Stimulated activated naive CD8-positive, alpha-beta T cell treated with anti-CD3 and anti-CD28 coated beads, Interleukin-15, amount 100 ng/mL, for 72 hours (primary cell): ENCODE data around the gene MANBA.
"Not testable (repeated sequence)": the region's sequence is repeated elsewhere in the genome, so short reads cannot be mapped to it uniquely, and the experiment has no call there.

Source experiments
- ATAC-seq: fragments of 150-1000 bp; cut with Tn5 transposase; 2 replicates; pipeline ENCODE4 v1.10.0; 2021; ENCODE audit warnings: mild to moderate bottlenecking, moderate library complexity
- DNase-seq, 2 donors: peaks; one replicate each; pipeline ENCODE4 v3.0.0; 2021 to 2022
- H3K27ac Mint-ChIP-seq, 2 donors: one replicate each; pipeline ENCODE4 v1.8.0; 2022; ENCODE audit warnings: mild to moderate bottlenecking in 2 of 2, mixed read lengths in 2 of 2, moderate library complexity in 2 of 2
- H3K27me3 Mint-ChIP-seq: one replicate; pipeline ENCODE4 v1.8.0; 2022; ENCODE audit warnings: mixed read lengths
- H3K4me1 Mint-ChIP-seq: one replicate; pipeline ENCODE4 v1.8.0; 2022; ENCODE audit warnings: mild to moderate bottlenecking, mixed read lengths
- H3K4me3 Mint-ChIP-seq, 2 donors: one replicate each; pipeline ENCODE4 v1.8.0; 2022; ENCODE audit warnings: mild to moderate bottlenecking in 2 of 2, mixed read lengths in 2 of 2, moderate library complexity in 1 of 2
- H3K9me3 Mint-ChIP-seq, 2 donors: one replicate each; pipeline ENCODE4 v1.8.0; 2022; ENCODE audit warnings: mixed read lengths in 2 of 2

MANBA gene

GRCh38 chr4:102779204-102779603 is 18.4 kb upstream of the MANBA start:
- Mint-ChIP-seq H3K9me3 (no peaks in the 10 kb centered on the region), H3K27me3 (peaks cover 6% of the 10 kb centered on the region), H3K4me1 (no peaks in the 10 kb centered on the region), H3K27ac (no peak overlapping the region), H3K4me3 (no peak overlapping the region)
- ATAC-seq = no peak
- DNase-seq = no peak

- no peak overlapping the region for H3K27ac Mint-ChIP-seq
- no peak for DNase-seq
- H3K4me1 Mint-ChIP-seq = no peaks in the 10 kb centered on the region
Observed at GRCh38 chr4:102778720-102779119, 18.0 kb upstream of the MANBA start.

GRCh38 chr4:102775805-102776204 is 15.0 kb upstream of the MANBA start:
- DNase-seq (no peak), ATAC-seq (no peak)
- Mint-ChIP-seq H3K27ac (no peak overlapping the region), H3K27me3 (peaks cover 6% of the 10 kb centered on the region), H3K4me1 (no peaks in the 10 kb centered on the region), H3K4me3 (no peak overlapping the region), H3K9me3 (no peaks in the 10 kb centered on the region)

More at GRCh38 chr4:102778720-102779119, 18.0 kb upstream of the MANBA start:
- Mint-ChIP-seq H3K27me3 (peaks cover 6% of the 10 kb centered on the region), H3K9me3 (no peaks in the 10 kb centered on the region), H3K4me3 (no peak overlapping the region)
- no peak for ATAC-seq

GRCh38 chr4:102774254-102774653 is 13.5 kb upstream of the MANBA start:
- Mint-ChIP-seq H3K4me3 (no peak overlapping the region), H3K9me3 (no peaks in the 10 kb centered on the region), H3K4me1 (no peaks in the 10 kb centered on the region), H3K27me3 (peaks cover 6% of the 10 kb centered on the region), H3K27ac (no peak overlapping the region)
- ATAC-seq = no peak
- DNase-seq = no peak

- Mint-ChIP-seq H3K9me3 (no peaks in the 10 kb centered on the region), H3K4me1 (no peaks in the 10 kb centered on the region), H3K4me3 (no peak overlapping the region), H3K27me3 (peaks cover 6% of the 10 kb centered on the region), H3K27ac (no peak overlapping the region)
- ATAC-seq (no peak), DNase-seq (no peak)
Observed at GRCh38 chr4:102772738-102773340, 12.1 kb upstream of the MANBA start.

- DNase-seq (no peak), ATAC-seq (no peak)
- H3K27me3 Mint-ChIP-seq = peaks cover 6% of the 10 kb centered on the region
- H3K4me1 Mint-ChIP-seq = peaks cover 12% of the 10 kb centered on the region
- H3K27ac Mint-ChIP-seq = no peak overlapping the region
- no peak overlapping the region for H3K4me3 Mint-ChIP-seq
- no peaks in the 10 kb centered on the region for H3K9me3 Mint-ChIP-seq
Observed at GRCh38 chr4:102764901-102765300, 4.1 kb upstream of the MANBA start.

GRCh38 chr4:102761906-102762305 is 1.1 kb upstream of the MANBA start:
- Mint-ChIP-seq H3K4me3 (peak overlapping the region; percentile 94 to 96), H3K27me3 (peaks cover 6% of the 10 kb centered on the region), H3K9me3 (no peaks in the 10 kb centered on the region), H3K4me1 (peaks cover 37% of the 10 kb centered on the region), H3K27ac (peak overlapping the region in 1 of 2 donors; percentile 34)
- ATAC-seq (no peak), DNase-seq (no peak)

- peaks cover 6% of the 10 kb centered on the region for H3K27me3 Mint-ChIP-seq
- H3K4me3 Mint-ChIP-seq = peak overlapping the region; percentile 94 to 96
- no peaks in the 10 kb centered on the region for H3K9me3 Mint-ChIP-seq
- DNase-seq (no peak), ATAC-seq (no peak)
- H3K27ac Mint-ChIP-seq = peak overlapping the region in 1 of 2 donors; percentile 19
- peaks cover 37% of the 10 kb centered on the region for H3K4me1 Mint-ChIP-seq
Observed at GRCh38 chr4:102761296-102761701, 531 bp upstream of the MANBA start.

GRCh38 chr4:102759831-102760644 is 730 bp downstream of the MANBA start:
- DNase-seq = no peak
- Mint-ChIP-seq H3K27ac (peak overlapping the region; percentile 66 to 95), H3K27me3 (no peaks in the 10 kb centered on the region), H3K4me3 (peak overlapping the region; percentile 94 to 96), H3K4me1 (peaks cover 37% of the 10 kb centered on the region), H3K9me3 (no peaks in the 10 kb centered on the region)
- ATAC-seq = peak; percentile 59

GRCh38 chr4:102758241-102759160 is 2.3 kb downstream of the MANBA start:
- DNase-seq (no peak), ATAC-seq (no peak)
- Mint-ChIP-seq H3K27me3 (no peaks in the 10 kb centered on the region), H3K4me3 (no peak overlapping the region), H3K27ac (no peak overlapping the region), H3K4me1 (peaks cover 37% of the 10 kb centered on the region), H3K9me3 (no peaks in the 10 kb centered on the region)

GRCh38 chr4:102757681-102758080 is 3.1 kb downstream of the MANBA start:
- H3K27ac Mint-ChIP-seq = no peak overlapping the region
- ATAC-seq = no peak
- no peaks in the 10 kb centered on the region for H3K27me3 Mint-ChIP-seq
- H3K9me3 Mint-ChIP-seq = no peaks in the 10 kb centered on the region
- DNase-seq = no peak
- H3K4me3 Mint-ChIP-seq = no peak overlapping the region
- peaks cover 37% of the 10 kb centered on the region for H3K4me1 Mint-ChIP-seq

GRCh38 chr4:102754044-102754443 is 6.7 kb downstream of the MANBA start:
- no peak for ATAC-seq
- Mint-ChIP-seq H3K27me3 (no peaks in the 10 kb centered on the region), H3K4me1 (peaks cover 17% of the 10 kb centered on the region), H3K27ac (no peak overlapping the region), H3K9me3 (no peaks in the 10 kb centered on the region), H3K4me3 (no peak overlapping the region)
- no peak for DNase-seq

- no peak overlapping the region for H3K4me3 Mint-ChIP-seq
- DNase-seq (no peak), ATAC-seq (no peak)
- H3K27me3 Mint-ChIP-seq = no peaks in the 10 kb centered on the region
- H3K27ac Mint-ChIP-seq = no peak overlapping the region
- no peaks in the 10 kb centered on the region for H3K9me3 Mint-ChIP-seq
- H3K4me1 Mint-ChIP-seq = no peaks in the 10 kb centered on the region
Observed at GRCh38 chr4:102751941-102752340, 8.8 kb downstream of the MANBA start.

GRCh38 chr4:102743352-102743751 is 17.4 kb downstream of the MANBA start:
- not testable (repeated sequence) for DNase-seq, ATAC-seq, H3K4me3 Mint-ChIP-seq, H3K27me3 Mint-ChIP-seq
- Mint-ChIP-seq H3K9me3 (peaks cover 24 to 48% of the 10 kb centered on the region in 2 donors), H3K4me1 (peaks cover 30% of the 10 kb centered on the region), H3K27ac (peak overlapping the region in 1 of 2 donors; percentile 29)

- not testable (repeated sequence) for H3K4me3 Mint-ChIP-seq, ATAC-seq, H3K27ac Mint-ChIP-seq, DNase-seq, H3K27me3 Mint-ChIP-seq
- H3K9me3 Mint-ChIP-seq = peaks cover 19 to 48% of the 10 kb centered on the region in 2 donors
- H3K4me1 Mint-ChIP-seq = peaks cover 57% of the 10 kb centered on the region
Observed at GRCh38 chr4:102738802-102739201, 22.0 kb downstream of the MANBA start.
